Transverse colon (tissue), 4 donors: ENCODE data around the gene ACSM4. TPM values are rescaled to one million over a fixed set of nuclear protein-coding genes. Genes with fewer than 3 reads are reported as not detected.
"Not testable (repeated sequence)": the region's sequence is repeated elsewhere in the genome, so short reads cannot be mapped to it uniquely, and the experiment has no call there.

ENCODE experiments used
- DNase-seq: peaks from one replicate; pipeline ENCODE4 v3.0.0-alpha.2; 2019
- H3K27ac ChIP-seq, 4 donors: fragments of 200-600 bp; sonication (generic); 2 replicates each; pipeline ENCODE4 v1.5.1; 2016 to 2018; ENCODE audit warnings: inconsistent platforms in 4 of 4
- H3K27me3 ChIP-seq: fragments of 200-600 bp; sonication (generic); 2 replicates; pipeline ENCODE4 v1.5.1; 2017; ENCODE audit warnings: inconsistent platforms
- H3K36me3 ChIP-seq, 4 donors: fragments of 200-600 bp; sonication (generic); 2 replicates each; pipeline ENCODE4 v1.5.1; 2017 to 2019; ENCODE audit warnings: inconsistent platforms in 4 of 4
- H3K4me1 ChIP-seq, 4 donors: fragments of 200-600 bp; sonication (generic); 2 replicates each; pipeline ENCODE4 v1.5.1; 2017 to 2020; ENCODE audit warnings: inconsistent platforms in 4 of 4
- H3K4me3 ChIP-seq, 4 donors: fragments of 200-600 bp; sonication (generic); 1 replicate in 1 of 4; 2 replicates in 3 of 4; pipeline versions ENCODE4 v1.5.1 to v1.6.1; 2017 to 2019; ENCODE audit warnings: inconsistent platforms in 4 of 4
- H3K9me3 ChIP-seq, 2 donors: fragments of 200-600 bp; sonication (generic); 2 replicates each; pipeline ENCODE4 v1.5.1; 2017 to 2019; ENCODE audit warnings: inconsistent platforms in 2 of 2
- EP300 ChIP-seq: sonication (generic); formaldehyde crosslinking; IDR thresholded peaks from one replicate; pipeline ENCODE4 v1.6.1; 2017; ENCODE audit warnings: antibody characterized with exemption, low read depth
- POLR2A ChIP-seq: fragments of 450-650 bp; IDR thresholded peaks from one replicate; pipeline ENCODE4 v1.6.1; 2016; ENCODE audit warnings: antibody characterized with exemption, mild to moderate bottlenecking, moderate library complexity
- POLR2AphosphoS5 ChIP-seq, 3 donors: sonication (generic); formaldehyde crosslinking; IDR thresholded peaks; one replicate each; pipeline ENCODE4 v1.6.1; 2016; ENCODE audit warnings: antibody characterized with exemption in 3 of 3
- WGBS, 2 donors: methylation state at CpG; one replicate each; pipeline ENCODE4 v1.1.5; 2018; ENCODE audit warnings: low coverage in 1 of 2; 5-methylcytosine and 5-hydroxymethylcytosine counted together
- in situ Hi-C, 4 donors: fragments of 200-750 bp; cut with MboI; loops; one replicate each; pipeline versions ENCODE4 v1.15.0 to v1.15.1; 2017; ENCODE audit warnings: low sequenced_read_pairs in 3 of 4, low pct_ligation_motif_present in 1 of 4, low pct_unique_long_range_greater_than_20kb in 1 of 4
- intact Hi-C: fragments of 100-400 bp; cut with DNase I; formaldehyde crosslinking; loops from one replicate; pipeline ENCODE4 v1.15.1; 2023; ENCODE audit warnings: low total_unique reads
- total RNA-seq, 4 donors: library from RNA; depleted of rRNA; stranded (reverse); fragments of >200 nt; gene quantifications; one replicate each; pipeline ENCODE4 v1.1.0, GENCODE V29; 2016
- TF ChIP-seq, protein P1 (sequence below), 5 experiments: fragments of 200-600 bp in 3 of 5; fragments of 450-650 bp in 2 of 5; sonication (generic) in 3 of 5; IDR thresholded peaks; 1 replicate in 2 of 5; 2 replicates in 3 of 5; pipeline ENCODE4 v1.5.1; 2016 to 2017; ENCODE audit warnings: antibody characterized with exemption in 5 of 5, inconsistent platforms in 3 of 5, mild to moderate bottlenecking in 2 of 5, moderate library complexity in 1 of 5

ACSM4 gene
- total RNA-seq, 4 donors from 2014 or later = not detected

DNA sequence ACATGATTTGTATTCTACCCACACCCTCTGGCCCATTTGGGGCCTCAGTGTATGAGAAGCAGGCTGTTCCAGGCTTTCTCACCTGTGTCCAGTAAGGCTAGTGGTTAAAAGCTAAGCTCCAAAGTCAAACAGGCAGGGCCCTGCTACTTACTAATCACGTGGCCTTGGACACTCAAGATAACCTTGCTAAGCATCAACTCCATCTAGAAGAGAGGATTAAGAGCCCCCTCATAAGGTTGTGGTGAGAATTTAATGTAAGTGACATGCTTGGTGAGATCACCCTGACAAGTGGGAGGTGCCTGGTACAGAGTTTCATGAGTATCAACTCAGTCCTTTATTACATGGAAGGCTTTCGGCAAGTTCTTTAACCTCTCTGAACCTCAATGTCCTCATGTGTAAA lies 17.8 kb downstream of the ACSM4 start:
- no peak for DNase-seq
- Histone ChIP-seq H3K36me3 (no peaks in the 10 kb centered on the region), H3K4me3 (no peak overlapping the region), H3K9me3 (no peaks in the 10 kb centered on the region), H3K27ac (no peak overlapping the region), H3K27me3 (no peaks in the 10 kb centered on the region), H3K4me1 (no peaks in the 10 kb centered on the region)
- intact Hi-C loops (no loop called here), in situ Hi-C loops (no loop called here)
- TF ChIP-seq EP300 = no peak
- TF ChIP-seq POLR2A = no peak
- no peak for TF ChIP-seq POLR2AphosphoS5 (IDR thresholded peaks at IDR 0.05)
- TF ChIP-seq, protein P1, sequence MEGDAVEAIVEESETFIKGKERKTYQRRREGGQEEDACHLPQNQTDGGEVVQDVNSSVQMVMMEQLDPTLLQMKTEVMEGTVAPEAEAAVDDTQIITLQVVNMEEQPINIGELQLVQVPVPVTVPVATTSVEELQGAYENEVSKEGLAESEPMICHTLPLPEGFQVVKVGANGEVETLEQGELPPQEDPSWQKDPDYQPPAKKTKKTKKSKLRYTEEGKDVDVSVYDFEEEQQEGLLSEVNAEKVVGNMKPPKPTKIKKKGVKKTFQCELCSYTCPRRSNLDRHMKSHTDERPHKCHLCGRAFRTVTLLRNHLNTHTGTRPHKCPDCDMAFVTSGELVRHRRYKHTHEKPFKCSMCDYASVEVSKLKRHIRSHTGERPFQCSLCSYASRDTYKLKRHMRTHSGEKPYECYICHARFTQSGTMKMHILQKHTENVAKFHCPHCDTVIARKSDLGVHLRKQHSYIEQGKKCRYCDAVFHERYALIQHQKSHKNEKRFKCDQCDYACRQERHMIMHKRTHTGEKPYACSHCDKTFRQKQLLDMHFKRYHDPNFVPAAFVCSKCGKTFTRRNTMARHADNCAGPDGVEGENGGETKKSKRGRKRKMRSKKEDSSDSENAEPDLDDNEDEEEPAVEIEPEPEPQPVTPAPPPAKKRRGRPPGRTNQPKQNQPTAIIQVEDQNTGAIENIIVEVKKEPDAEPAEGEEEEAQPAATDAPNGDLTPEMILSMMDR (IDR thresholded peaks at IDR 0.05) = no peak
- WGBS, 2 donors = 60 to 83% methylated on average over 1 to 2 of the region's 2 CpGs

DNA sequence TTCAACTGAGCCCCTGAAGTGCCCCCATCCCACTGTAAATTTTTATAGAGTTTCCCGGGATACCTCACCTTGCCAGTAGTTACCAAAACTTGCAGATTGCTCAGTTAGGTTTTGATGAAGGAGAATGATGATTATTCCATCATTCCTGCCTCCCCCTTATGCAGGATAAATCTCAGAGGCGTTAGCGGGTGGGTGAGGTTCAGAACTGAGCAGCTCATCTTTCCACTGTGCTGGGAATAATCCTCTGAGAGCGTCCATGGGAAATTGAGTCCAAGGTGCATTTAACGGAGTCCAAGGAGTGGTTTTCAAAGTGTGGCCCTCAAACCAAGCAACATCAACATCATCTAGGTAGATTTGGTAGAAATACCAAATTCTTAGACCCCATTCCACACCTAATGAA lies 18.7 kb downstream of the ACSM4 start:
- Histone ChIP-seq H3K36me3 (no peaks in the 10 kb centered on the region), H3K27me3 (no peaks in the 10 kb centered on the region), H3K9me3 (no peaks in the 10 kb centered on the region), H3K4me3 (no peak overlapping the region), H3K4me1 (no peaks in the 10 kb centered on the region), H3K27ac (no peak overlapping the region)
- no peak for TF ChIP-seq POLR2AphosphoS5 (IDR thresholded peaks at IDR 0.05)
- in situ Hi-C loops (no loop called here), intact Hi-C loops (no loop called here)
- DNase-seq = no peak
- 77 to 86% methylated on average over 3 to 5 of the region's 5 CpGs for WGBS, 2 donors

DNA sequence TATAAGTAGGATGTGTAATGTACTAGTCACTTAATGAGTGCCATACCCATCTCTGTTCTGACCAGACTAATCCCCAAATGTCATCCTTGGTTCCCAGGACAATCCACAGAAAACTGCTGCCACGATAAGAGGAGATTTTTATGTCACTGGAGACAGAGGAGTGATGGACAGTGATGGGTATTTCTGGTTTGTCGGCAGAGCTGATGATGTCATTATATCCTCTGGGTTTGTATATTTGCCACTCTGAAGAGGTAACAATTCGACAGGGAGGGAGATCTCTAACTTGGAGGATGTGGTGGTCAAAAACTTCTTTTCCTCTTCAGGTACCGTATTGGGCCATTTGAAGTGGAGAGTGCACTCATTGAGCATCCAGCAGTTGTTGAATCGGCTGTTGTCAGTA lies 20.3 kb downstream of the ACSM4 start:
- intact Hi-C loops (no loop called here), in situ Hi-C loops (no loop called here)
- Histone ChIP-seq H3K4me1 (no peaks in the 10 kb centered on the region), H3K27me3 (no peaks in the 10 kb centered on the region), H3K4me3 (no peak overlapping the region), H3K27ac (no peak overlapping the region), H3K9me3 (no peaks in the 10 kb centered on the region), H3K36me3 (no peaks in the 10 kb centered on the region)
- no peak for DNase-seq
- WGBS, 2 donors = 50 to 87% methylated on average over 1 to 5 of the region's 5 CpGs
- TF ChIP-seq POLR2AphosphoS5 (IDR thresholded peaks at IDR 0.05) = no peak
- no peak for TF ChIP-seq POLR2A
- TF ChIP-seq, protein P1 (IDR thresholded peaks at IDR 0.05) = no peak
- TF ChIP-seq EP300 = no peak

DNA sequence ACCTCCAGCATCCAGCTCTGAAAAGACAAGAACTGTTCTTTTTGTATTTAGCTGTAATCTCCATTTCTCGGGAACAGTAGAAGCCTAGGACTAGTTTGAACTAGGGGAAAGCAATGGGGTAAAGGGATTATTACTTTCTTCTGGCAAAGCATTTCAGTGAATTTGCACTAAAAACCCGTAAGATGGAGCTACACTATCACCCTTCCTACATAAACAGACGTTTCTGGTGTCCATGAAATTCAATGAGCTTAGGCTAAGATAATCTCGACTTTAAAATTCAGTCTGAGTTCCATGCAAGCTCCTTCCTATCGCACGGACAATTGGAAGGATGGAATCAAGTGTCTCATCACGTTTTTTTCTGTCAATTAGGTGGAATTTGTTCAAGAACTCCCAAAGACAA lies 24.0 kb downstream of the ACSM4 start:
- no peak overlapping the region for H3K27ac ChIP-seq
- TF ChIP-seq EP300 (no peak), POLR2A (no peak), POLR2AphosphoS5 (IDR thresholded peaks at IDR 0.05) (no peak)
- TF ChIP-seq, protein P1 (IDR thresholded peaks at IDR 0.05) = no peak
- no peak for DNase-seq
- no peaks in the 10 kb centered on the region for H3K36me3 ChIP-seq
- H3K9me3 ChIP-seq = no peaks in the 10 kb centered on the region
- H3K4me1 ChIP-seq = no peaks in the 10 kb centered on the region
- 66 to 67% methylated on average over 7 of the region's 7 CpGs for WGBS, 2 donors
- intact Hi-C loops (no loop called here), in situ Hi-C loops (no loop called here)
- no peak overlapping the region for H3K4me3 ChIP-seq
- H3K27me3 ChIP-seq = no peaks in the 10 kb centered on the region

DNA sequence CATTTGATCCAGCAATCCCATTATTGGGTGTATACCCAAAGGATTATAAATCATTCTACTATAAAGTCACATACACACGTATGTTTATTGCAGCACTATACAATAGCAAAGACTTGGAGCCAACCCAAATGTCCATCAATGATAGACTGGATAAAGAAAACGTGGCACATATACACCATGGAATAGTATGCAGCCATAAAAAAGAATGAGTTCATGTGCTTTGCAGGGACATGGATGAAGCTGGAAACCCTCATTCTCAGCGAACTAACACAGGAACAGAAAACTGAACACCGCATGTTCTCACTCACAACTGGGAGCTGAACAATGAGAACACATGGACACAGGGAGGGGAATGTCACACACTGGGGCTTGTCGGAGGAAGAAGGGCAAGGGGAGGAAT lies 33.9 kb downstream of the ACSM4 start:
- not testable (repeated sequence) for DNase-seq, H3K27ac ChIP-seq
- 76 to 100% methylated on average over 2 to 5 of the region's 5 CpGs for WGBS, 2 donors

More for the DNA sequence above, 33.9 kb downstream of the ACSM4 start:
- H3K36me3 ChIP-seq, H3K4me1 ChIP-seq, intact Hi-C loops, H3K9me3 ChIP-seq, in situ Hi-C loops, H3K4me3 ChIP-seq, H3K27me3 ChIP-seq: not testable (repeated sequence)
